Stimulated activated CD8-positive, alpha-beta memory T cell treated with anti-CD3 and anti-CD28 coated beads, Interleukin-4, amount 100 ng/mL, for 1 hour (primary cell): ENCODE data around the gene ABCG1.

ENCODE experiments used
- DNase-seq, 2 donors: peaks; one replicate each; pipeline ENCODE4 v3.0.0-alpha.2; 2020; ENCODE audit warnings: low read depth in 2 of 2, low spot score in 1 of 2

Gene ABCG1

GRCh38 chr21:42214081-42214750 is 4.7 kb upstream of the ABCG1 start:
- DNase-seq = no peak

GRCh38 chr21:42214921-42215320 is 4.0 kb upstream of the ABCG1 start:
- DNase-seq = no peak

- DNase-seq = no peak
These were observed 2.8 kb upstream of the ABCG1 start for GRCh38 chr21:42215942-42216725.

GRCh38 chr21:42216726-42217572 is 2.0 kb upstream of the ABCG1 start:
- no peak for DNase-seq

- DNase-seq = no peak
These were observed 732 bp downstream of the ABCG1 start for GRCh38 chr21:42219606-42220137.

- no peak for DNase-seq
These were observed 1.3 kb downstream of the ABCG1 start for GRCh38 chr21:42220138-42220701.

- DNase-seq = no peak
These were observed 2.8 kb downstream of the ABCG1 start for GRCh38 chr21:42221581-42222345.

- DNase-seq = no peak
These were observed 3.4 kb downstream of the ABCG1 start for GRCh38 chr21:42222386-42222785.

- DNase-seq = no peak
These were observed 4.0 kb downstream of the ABCG1 start for GRCh38 chr21:42222821-42223390.

GRCh38 chr21:42223826-42224575 is 5.1 kb downstream of the ABCG1 start:
- no peak for DNase-seq

- DNase-seq = no peak
These were observed 6.1 kb downstream of the ABCG1 start for GRCh38 chr21:42225042-42225441.

- DNase-seq = no peak
These were observed 6.7 kb downstream of the ABCG1 start for GRCh38 chr21:42225571-42226155.

- DNase-seq = no peak
These were observed 7.7 kb downstream of the ABCG1 start for GRCh38 chr21:42226626-42227025.

- peak; percentile 75 to 78 for DNase-seq
These were observed 9.2 kb downstream of the ABCG1 start for GRCh38 chr21:42227909-42228708.

- DNase-seq = no peak
These were observed 9.8 kb downstream of the ABCG1 start for GRCh38 chr21:42228709-42229220.

GRCh38 chr21:42229676-42230075 is 10.7 kb downstream of the ABCG1 start:
- DNase-seq = no peak

- DNase-seq = no peak
These were observed 11.2 kb downstream of the ABCG1 start for GRCh38 chr21:42230178-42230577.

GRCh38 chr21:42230636-42231035 is 11.7 kb downstream of the ABCG1 start:
- no peak for DNase-seq
